ENCODE results near the gene ZMIZ1. TPM values are rescaled to one million over a fixed set of nuclear protein-coding genes. Genes with fewer than 3 reads are reported as not detected.

Gene ZMIZ1
- total RNA-seq, 6 experiments from 2014 or later, result 38.6 to 60.3 (median 51.2) TPM

DNA sequence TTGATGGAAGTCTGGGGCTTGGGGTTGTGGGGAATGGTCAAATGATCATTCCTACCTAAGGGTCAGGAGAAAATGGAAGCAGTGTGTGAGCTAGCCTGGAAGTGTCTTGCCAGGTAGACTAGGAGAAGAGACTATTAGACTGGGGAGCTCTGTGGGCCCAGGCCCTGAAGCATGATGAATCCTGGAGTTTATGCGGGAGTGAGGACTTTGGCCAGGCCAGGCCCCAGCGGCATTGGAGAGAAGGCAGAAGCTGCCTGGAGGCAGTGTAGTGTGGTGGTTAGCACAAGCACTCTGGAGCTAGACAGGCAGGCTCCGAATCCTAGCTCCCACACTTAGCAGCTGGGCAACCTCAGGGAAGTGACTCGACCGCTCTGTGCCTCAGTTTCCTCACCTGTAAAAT lies 29.3 kb downstream of the ZMIZ1 start:
- H3K4me1 Mint-ChIP-seq (ENCODE audit: low read depth), result peaks cover 87% of the 10 kb centered on the region
- peaks cover 9% of the 10 kb centered on the region for H3K27me3 Mint-ChIP-seq (ENCODE audit: insufficient read depth)
- H3K9me3 Mint-ChIP-seq, result no peaks in the 10 kb centered on the region
- H3K36me3 Mint-ChIP-seq (ENCODE audit: low read depth), result peaks cover 15% of the 10 kb centered on the region; the same call in 1 of the 2 replicates
- TF ChIP-seq CTCF (IDR thresholded peaks at IDR 0.05), result no peak
- peak overlapping the region; percentile 17; the same call in 1 of the 2 replicates for H3K4me3 Mint-ChIP-seq
- DNase-seq, result no peak
- peak overlapping the region; percentile 68 for H3K27ac Mint-ChIP-seq

- DNase-seq, result no peak
- H3K9me3 Mint-ChIP-seq, result no peaks in the 10 kb centered on the region
- peaks cover 89% of the 10 kb centered on the region for H3K4me1 Mint-ChIP-seq (ENCODE audit: low read depth)
- TF ChIP-seq CTCF (IDR thresholded peaks at IDR 0.05), result no peak
- H3K4me3 Mint-ChIP-seq, result no peak overlapping the region
- H3K27me3 Mint-ChIP-seq (ENCODE audit: insufficient read depth), result peaks cover 10% of the 10 kb centered on the region
- H3K36me3 Mint-ChIP-seq (ENCODE audit: low read depth), result peaks cover 15% of the 10 kb centered on the region; the same call in 1 of the 2 replicates
- peak overlapping the region; percentile 7; the same call in 1 of the 2 replicates for H3K27ac Mint-ChIP-seq
Measured at GRCh38 chr10:79098596-79099015, 29.8 kb downstream of the ZMIZ1 start.

- DNase-seq, result no peak
- Mint-ChIP-seq H3K9me3 (no peaks in the 10 kb centered on the region), H3K4me1 (ENCODE audit: low read depth) (peaks cover 90% of the 10 kb centered on the region), H3K27ac (peak overlapping the region; percentile 37), H3K36me3 (ENCODE audit: low read depth) (peaks cover 15% of the 10 kb centered on the region; the same call in 1 of the 2 replicates), H3K4me3 (no peak overlapping the region), H3K27me3 (ENCODE audit: insufficient read depth) (peaks cover 13% of the 10 kb centered on the region)
- no peak for TF ChIP-seq CTCF (IDR thresholded peaks at IDR 0.05)
Measured at GRCh38 chr10:79099898-79100448, 31.2 kb downstream of the ZMIZ1 start.

DNA sequence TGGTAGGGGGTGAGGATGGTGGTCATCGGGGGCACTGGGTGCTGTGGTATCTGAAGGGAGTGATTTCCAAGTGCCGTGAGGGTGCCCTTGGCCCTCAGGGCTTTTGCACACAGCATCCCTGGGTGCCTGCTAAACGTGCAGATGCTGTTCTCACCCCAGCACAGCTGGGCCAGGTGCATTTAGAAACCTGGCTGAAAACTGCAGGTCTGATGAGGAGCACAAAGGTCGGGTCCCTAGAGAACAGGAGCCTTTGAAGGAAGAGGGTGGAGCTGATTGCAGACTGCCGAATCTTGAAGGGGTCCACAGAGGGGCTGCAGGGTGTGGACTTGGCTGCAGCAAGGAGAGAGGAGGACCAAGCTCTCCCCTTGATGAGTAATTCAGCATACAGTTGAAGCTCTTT lies 32.0 kb downstream of the ZMIZ1 start:
- no peak for TF ChIP-seq CTCF (IDR thresholded peaks at IDR 0.05)
- no peak for DNase-seq
- Mint-ChIP-seq H3K9me3 (no peaks in the 10 kb centered on the region), H3K27ac (peak overlapping the region; percentile 93), H3K36me3 (ENCODE audit: low read depth) (peaks cover 15% of the 10 kb centered on the region; the same call in 1 of the 2 replicates), H3K4me3 (peak overlapping the region; percentile 23), H3K4me1 (ENCODE audit: low read depth) (peaks cover 94% of the 10 kb centered on the region), H3K27me3 (ENCODE audit: insufficient read depth) (peaks cover 13% of the 10 kb centered on the region)

DNA sequence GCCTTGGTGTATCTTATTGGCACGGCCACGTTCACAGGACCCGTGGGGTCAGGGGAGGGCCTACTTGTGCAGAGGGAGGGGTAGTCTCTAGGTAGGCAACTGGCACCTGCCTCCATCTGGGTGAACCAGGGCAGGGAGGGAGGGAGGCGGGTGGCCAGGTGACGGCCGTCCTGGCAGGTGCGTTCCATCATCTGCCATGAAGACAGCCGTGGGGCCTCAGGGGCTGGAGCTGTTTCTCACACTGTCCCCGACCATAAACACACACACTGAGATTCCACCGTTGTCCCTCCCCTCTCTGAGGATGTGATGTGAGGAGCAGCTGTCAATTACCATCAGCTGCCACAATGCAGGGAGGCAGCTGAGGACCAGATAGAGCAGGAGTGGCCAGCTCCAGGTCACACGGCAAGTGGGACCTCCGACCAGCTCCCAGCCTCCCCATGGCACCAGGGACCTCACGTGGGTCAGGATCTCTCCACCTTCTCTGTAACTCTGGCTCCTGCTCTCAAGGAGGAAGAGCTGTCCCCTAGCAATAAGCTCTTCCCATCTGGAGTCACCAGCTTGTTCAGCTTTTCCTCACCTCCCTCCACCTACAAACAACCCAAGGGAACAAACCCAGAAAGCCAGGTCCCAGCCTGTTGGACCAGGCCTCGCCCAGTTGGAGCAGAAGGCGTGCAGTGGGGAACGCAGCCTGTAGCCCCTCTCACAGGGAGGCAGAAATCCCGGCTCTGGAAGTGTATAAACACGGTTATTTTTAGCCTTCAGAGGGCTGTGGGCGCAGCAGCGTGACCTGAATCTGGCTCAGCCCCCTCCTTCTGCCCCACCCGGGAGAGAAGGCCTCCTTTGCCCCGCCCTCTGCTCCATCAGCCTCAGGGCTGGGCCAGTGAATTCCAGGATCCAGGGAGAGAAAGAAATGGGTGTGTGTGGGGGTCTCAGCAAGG lies 33.1 kb downstream of the ZMIZ1 start:
- peaks cover 9% of the 10 kb centered on the region for H3K27me3 Mint-ChIP-seq (ENCODE audit: insufficient read depth)
- peak overlapping the region; percentile 80 for H3K4me3 Mint-ChIP-seq
- DNase-seq, result no peak
- peak overlapping the region; percentile 93 for H3K27ac Mint-ChIP-seq
- peaks cover 15% of the 10 kb centered on the region; the same call in 1 of the 2 replicates for H3K36me3 Mint-ChIP-seq (ENCODE audit: low read depth)
- H3K9me3 Mint-ChIP-seq, result no peaks in the 10 kb centered on the region
- peaks cover 92% of the 10 kb centered on the region for H3K4me1 Mint-ChIP-seq (ENCODE audit: low read depth)
- TF ChIP-seq CTCF (IDR thresholded peaks at IDR 0.05), result no peak

Measured in HFFc6 (cell line).